ENCODE measurements around the gene SLC25A22. TPM values are rescaled to one million over a fixed set of nuclear protein-coding genes. Genes with fewer than 3 reads are reported as not detected.

SLC25A22 gene
- total and polyA plus RNA-seq, 10 of the 15 experiments (the other 5 are each of a cell fraction or from before 2014, with no cell fraction given) = 0.27 to 27.0 (median 8.2) TPM

GRCh38 chr11:792535-792821 is 5.6 kb downstream of the SLC25A22 start:
- RAD21 ChIA-PET (ENCODE audit: unreplicated experiment) = no interaction called here
- Histone ChIP-seq H3K4me1 (ENCODE audit: control insufficient read depth, insufficient read depth, low read length) (peaks cover 22% of the 10 kb centered on the region), H3K27ac (ENCODE audit: control insufficient read depth, insufficient read depth) (no peak overlapping the region), H3K79me2 (ENCODE audit: control insufficient read depth, insufficient read depth, low read length) (peaks cover 27% of the 10 kb centered on the region), H3K36me3 (ENCODE audit: control insufficient read depth in 2 of 2, insufficient read depth in 2 of 2, low read length in 1 of 2) (peaks cover 0 to 9% of the 10 kb centered on the region in 2 experiments; a peak in 2 of 4 replicates), H3K4me2 (ENCODE audit: control insufficient read depth, insufficient read depth) (no peak overlapping the region), H3K9ac (ENCODE audit: control insufficient read depth, insufficient read depth, low read length) (no peak overlapping the region), H2AFZ (ENCODE audit: control insufficient read depth, low read depth, low read length) (no peak overlapping the region), H3K27me3 (replicated peaks in 1 of 2; ENCODE audit: control insufficient read depth in 2 of 2, insufficient read depth in 2 of 2, low read length in 1 of 2) (no peaks in the 10 kb centered on the region), H4K20me1 (ENCODE audit: control insufficient read depth, insufficient read depth) (no peaks in the 10 kb centered on the region), H3K4me3 (no peak overlapping the region), H3K9me3 (replicated peaks; ENCODE audit: control insufficient read depth, insufficient read depth, low read length) (no peaks in the 10 kb centered on the region)
- DNase-seq (ENCODE audit: low read depth, low spot score) (no peak), ATAC-seq (no peak), FAIRE-seq (no peak)
- POLR2A ChIA-PET = no interaction called here
- 86% methylated on average over 13 of the region's 15 CpGs for WGBS (ENCODE audit: insufficient coverage, insufficient replicate concordance, low lambda C conversion rate, missing lambda C conversion rate)
- no TSS peak for BruUV-seq (replicated peaks)
- in situ Hi-C loops (cut with MboI) (no loop called here), intact Hi-C loops (cut with micrococcal nuclease; ENCODE audit: unreplicated experiment) (no loop called here)
- SMC1A ChIA-PET (ENCODE audit: uncharacterized antibody, unreplicated experiment) = no interaction called here
- CTCF ChIA-PET = no interaction called here
- TF ChIP-seq POLR2AphosphoS2 (IDR thresholded peaks at IDR 0.05; ENCODE audit: low read depth, low read length) = no peak
- no peak for TF ChIP-seq BACH1 (IDR thresholded peaks at IDR 0.05; ENCODE audit: borderline replicate concordance)
- no peak for TF ChIP-seq POLR2AphosphoS5 (IDR thresholded peaks at IDR 0.05; ENCODE audit: low read length)
- no peak for TF ChIP-seq CEBPZ (IDR thresholded peaks at IDR 0.05; ENCODE audit: low read depth, low read length)
- no peak for TF ChIP-seq REST (IDR thresholded peaks at IDR 0.05; ENCODE audit: low read depth, low read length)
- TF ChIP-seq ZBED1 (IDR thresholded peaks at IDR 0.05; ENCODE audit: borderline replicate concordance) = no peak
- no peak for TF ChIP-seq GABPA (IDR thresholded peaks at IDR 0.05; ENCODE audit: low read depth)
- TF ChIP-seq BHLHE40 (IDR thresholded peaks at IDR 0.05; ENCODE audit: borderline replicate concordance in 1 of 2, low read depth in 2 of 2, low read length in 1 of 2) = no peak
- no peak for TF ChIP-seq SIX5 (IDR thresholded peaks at IDR 0.05; ENCODE audit: low read depth, low read length, severe bottlenecking)
- TF ChIP-seq E2F8 (IDR thresholded peaks at IDR 0.05; ENCODE audit: low read depth, partially characterized antibody) = no peak
- no peak for TF ChIP-seq RELA (IDR thresholded peaks at IDR 0.05; ENCODE audit: borderline replicate concordance, partially characterized antibody)
- no peak for TF ChIP-seq CHD1 (IDR thresholded peaks at IDR 0.05; ENCODE audit: low read depth, low read length)
- no peak for TF ChIP-seq EP300 (IDR thresholded peaks at IDR 0.05; ENCODE audit: borderline replicate concordance in 1 of 2, control insufficient read depth in 1 of 2, low read depth in 2 of 2, low read length in 2 of 2)
- no peak for TF ChIP-seq CHD2 (IDR thresholded peaks at IDR 0.05; ENCODE audit: borderline replicate concordance, low read depth, low read length)
